SHP77 treated with DMSO at 0.1 percent for 48 hours (cell line): ENCODE measurements around the gene SCIN.
"Not testable (repeated sequence)": the region's sequence is repeated elsewhere in the genome, so short reads cannot be mapped to it uniquely, and the experiment has no call there.

Source experiments
- DNase-seq: peaks from one replicate; lab custom pipeline; 2025; lab: John Stamatoyannopoulos, UW

The SCIN gene

DNA sequence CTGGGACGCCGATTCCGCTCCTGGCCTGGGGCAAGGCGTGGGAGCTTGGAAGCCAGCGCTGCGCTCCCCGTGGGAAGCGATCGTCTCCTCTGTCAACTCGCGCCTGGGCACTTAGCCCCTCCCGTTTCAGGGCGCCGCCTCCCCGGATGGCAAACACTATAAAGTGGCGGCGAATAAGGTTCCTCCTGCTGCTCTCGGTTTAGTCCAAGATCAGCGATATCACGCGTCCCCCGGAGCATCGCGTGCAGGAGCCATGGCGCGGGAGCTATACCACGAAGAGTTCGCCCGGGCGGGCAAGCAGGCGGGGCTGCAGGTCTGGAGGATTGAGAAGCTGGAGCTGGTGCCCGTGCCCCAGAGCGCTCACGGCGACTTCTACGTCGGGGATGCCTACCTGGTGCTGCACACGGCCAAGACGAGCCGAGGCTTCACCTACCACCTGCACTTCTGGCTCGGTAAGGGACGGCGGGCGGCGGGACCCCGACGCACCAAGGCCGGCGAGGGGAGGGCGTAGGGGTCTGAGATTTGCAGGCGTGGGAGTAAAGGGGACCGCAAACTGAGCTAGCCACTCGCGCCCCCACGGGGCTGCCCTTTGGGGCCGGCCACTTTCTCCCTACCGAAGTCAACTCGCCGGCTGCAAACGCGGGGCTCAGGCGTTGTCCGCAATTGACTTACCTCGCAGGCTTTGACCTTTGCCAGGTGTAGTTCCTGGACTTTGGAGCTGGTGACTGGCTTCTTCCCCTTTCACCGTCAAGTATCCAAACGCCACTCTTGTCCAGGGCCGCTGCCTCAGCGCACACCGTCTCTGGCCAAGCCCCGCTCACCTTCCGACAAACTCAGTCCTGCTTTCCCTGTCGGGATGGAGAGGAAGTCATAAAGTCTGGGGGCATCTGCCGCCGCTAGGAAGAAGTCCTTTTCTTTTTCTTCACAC, at the start of gene SCIN:
Gene SCIN, plus strand, starts transcription at position 187 of the 928 bp plus-strand sequence. Its CDS starts 67 bp downstream, at position 254.
- peak; percentile 67 for DNase-seq

GRCh38 chr7:12524794-12525386, 45.6 kb upstream of the SCIN start:
- peak; percentile 83 for DNase-seq

- DNase-seq = not testable (repeated sequence)
These were observed 43.8 kb upstream of the SCIN start for GRCh38 chr7:12526693-12527092.

GRCh38 chr7:12527670-12528069, 42.9 kb upstream of the SCIN start:
- not testable (repeated sequence) for DNase-seq

GRCh38 chr7:12529971-12530710, 40.4 kb upstream of the SCIN start:
- DNase-seq = no peak

DNA sequence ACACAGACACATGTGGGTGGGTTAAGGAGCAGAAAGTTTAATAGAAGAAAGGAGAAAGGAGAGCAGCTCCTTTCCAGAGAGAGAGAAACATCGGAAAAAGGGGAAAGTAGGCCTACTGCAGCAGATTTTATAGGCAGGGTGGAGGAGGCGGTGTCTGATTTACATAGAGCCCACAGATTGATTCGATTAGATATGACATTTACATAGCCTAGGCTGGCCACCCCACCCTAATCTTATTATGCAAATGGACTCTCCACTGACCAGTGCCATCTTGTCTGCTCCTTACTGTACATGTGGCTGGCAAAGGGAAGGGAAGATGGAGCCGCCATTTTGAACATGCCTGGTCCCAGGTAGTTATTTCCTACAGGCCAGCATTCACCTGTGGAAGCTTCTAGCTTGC, 38.7 kb upstream of the SCIN start:
- no peak for DNase-seq

GRCh38 chr7:12534046-12534445, 36.5 kb upstream of the SCIN start:
- no peak for DNase-seq

DNA sequence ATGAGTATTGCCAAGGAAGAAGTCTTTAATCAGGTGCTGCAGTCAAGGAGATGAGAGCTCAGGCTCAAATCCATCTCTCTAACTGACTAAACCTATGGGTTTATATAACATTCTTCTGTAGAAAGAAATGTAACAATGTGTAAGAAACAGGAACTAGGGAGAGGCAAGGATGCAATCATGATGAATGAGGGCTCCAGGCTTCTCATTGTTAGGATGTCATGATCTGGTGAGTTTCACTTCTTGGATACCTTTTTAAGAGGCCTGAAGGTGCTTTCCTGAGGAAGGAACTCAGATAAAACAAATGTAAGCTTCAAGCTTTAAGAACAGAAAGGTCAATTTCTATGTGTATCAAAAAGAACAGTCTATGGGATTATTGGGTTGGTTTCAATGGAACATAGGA, 30.8 kb upstream of the SCIN start:
- no peak for DNase-seq

GRCh38 chr7:12540850-12541249, 29.7 kb upstream of the SCIN start:
- DNase-seq = no peak

DNA sequence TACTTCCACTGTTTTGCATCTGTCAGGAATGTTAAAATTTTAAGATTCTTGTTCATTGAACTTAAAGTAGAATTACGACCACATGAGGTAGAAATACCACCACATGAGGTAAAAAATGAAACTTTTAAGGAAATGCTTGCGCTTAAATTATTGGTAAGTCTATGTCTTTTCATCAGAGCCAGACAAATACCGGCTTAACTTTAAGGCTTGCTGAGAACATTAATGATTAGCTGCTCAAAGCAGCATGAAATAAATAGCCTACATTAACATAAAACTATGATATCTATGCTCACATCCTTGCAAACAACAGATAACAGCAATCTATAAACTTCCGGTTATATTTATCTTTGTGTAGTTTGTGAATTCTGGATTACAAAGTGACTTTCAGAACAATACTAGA, 26.9 kb upstream of the SCIN start:
- no peak for DNase-seq

DNA sequence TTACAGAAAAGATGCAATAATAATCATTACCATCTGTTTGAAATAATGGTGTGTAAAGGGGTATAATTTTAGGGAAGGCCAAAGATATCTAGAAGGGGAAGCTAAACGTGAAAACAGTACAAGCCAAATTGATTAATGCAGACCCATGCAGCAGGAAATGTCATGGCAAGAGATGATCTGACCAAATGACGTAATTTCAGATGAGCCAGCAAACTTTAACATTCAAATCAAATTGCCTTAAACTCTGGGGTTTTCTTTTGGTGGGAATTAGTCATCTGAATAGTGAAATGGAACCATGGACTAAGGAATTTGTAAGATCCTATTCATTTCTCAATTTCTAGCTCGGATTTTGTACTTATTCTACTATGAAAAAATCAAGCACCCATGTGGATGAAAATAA, 21.4 kb upstream of the SCIN start:
- DNase-seq = no peak

GRCh38 chr7:12550956-12551355, 19.6 kb upstream of the SCIN start:
- DNase-seq = no peak

DNA sequence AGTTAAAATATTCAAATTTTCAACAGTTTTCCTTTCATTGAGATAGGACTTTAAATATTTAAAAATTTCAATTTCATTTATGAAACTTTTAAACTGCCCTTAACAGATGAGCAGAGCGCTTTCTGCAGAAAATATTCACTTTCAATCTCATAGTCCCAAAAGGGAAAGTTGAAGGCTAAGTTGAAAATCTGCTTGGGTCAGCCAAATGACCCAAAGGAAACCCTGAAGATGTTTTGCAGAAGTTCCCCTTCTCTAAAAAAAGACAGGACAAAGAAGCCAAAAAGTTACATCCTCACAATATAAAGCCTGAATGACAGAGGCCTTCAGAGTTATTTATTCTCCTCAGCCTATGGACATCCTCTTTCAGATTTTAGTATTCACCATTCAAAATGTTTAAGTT, 17.6 kb upstream of the SCIN start:
- no peak for DNase-seq

DNA sequence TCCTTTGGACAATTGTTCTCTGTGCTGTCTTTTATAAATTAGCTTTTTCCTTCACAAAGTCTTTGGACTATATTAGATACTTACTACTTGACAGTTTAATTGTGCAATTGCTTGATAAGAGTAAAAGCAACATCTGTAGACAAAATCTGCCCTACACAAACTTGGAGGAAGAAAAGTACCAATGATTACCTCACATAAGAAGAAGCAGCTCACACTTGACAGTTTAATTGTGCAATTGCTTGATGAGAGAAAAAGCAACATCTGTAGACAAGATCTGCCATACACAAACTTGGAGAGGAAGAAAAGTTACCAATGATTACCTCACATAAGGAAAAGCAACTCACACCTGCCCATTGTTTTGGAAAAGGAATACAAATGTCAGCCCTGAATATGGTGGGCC, 17.1 kb upstream of the SCIN start:
- DNase-seq = no peak

DNA sequence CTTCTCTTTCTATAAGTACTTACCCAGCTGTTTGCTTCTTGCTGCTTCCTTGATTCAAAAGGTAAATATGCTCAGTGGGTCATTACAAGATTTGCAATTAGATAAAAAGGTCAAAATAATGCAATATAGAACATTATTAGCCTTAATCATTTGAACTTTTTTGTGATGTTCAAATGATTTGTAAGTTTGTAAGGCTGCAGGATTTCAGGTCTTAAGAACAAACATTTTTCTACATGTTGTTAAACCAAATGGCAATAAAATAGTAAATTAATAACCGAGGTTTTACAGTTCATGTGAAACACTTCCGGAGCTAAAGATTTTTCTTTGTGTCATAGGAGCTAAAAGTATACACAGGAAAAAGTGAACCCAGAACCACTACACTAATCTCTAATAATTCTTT, 16.2 kb upstream of the SCIN start:
- no peak for DNase-seq

- no peak for DNase-seq
These were observed 15.6 kb upstream of the SCIN start for GRCh38 chr7:12554872-12555271.

- DNase-seq = not testable (repeated sequence)
These were observed 14.8 kb upstream of the SCIN start for GRCh38 chr7:12555695-12556094.

GRCh38 chr7:12556139-12556792, 14.3 kb upstream of the SCIN start:
- not testable (repeated sequence) for DNase-seq

DNA sequence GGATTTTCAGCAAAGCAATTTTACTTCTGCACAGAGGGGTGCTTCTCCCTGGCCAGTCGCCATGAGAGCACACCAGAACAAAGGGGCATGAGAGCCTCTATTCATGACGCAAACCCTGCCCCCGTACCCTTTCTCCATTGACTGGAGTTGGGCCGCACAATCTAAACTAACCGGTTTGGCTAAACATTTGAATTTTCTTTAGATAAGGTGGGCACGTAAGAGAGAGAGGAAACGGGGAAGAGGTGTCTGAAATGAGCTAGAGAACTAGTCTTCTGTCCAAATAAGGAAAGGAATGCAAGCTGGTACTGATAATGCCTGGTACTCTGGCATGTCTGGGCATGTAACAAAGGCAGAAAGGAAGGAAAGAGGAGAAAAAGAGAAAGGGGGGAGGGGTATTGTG, 13.2 kb upstream of the SCIN start:
- no peak for DNase-seq

- DNase-seq = no peak
These were observed 5.3 kb upstream of the SCIN start for GRCh38 chr7:12564996-12565764.

DNA sequence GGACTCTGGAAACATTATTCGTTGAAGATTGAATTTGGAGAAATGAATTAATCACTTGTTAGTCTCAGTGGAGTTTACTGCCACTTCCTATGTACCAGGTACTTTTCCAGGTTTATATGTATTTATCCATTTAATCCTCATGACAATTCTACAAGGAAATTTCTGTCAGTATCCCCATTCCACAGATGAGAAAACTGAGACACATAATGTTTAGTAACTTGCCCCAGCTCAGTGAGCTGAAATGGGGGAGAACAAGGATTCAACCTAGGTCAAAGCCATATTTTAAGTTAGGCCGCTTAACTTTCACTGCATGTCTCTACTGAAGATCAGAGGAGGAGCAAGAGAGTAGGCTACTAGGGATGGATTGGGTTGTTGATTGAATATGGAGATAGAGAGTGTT, 4.6 kb upstream of the SCIN start:
- DNase-seq = no peak
